GM18517 (cell line): ENCODE measurements around the gene PPARGC1A.

Experiments
- ATAC-seq: cut with Tn5 transposase; IDR thresholded peaks from one replicate; pipeline ENCODE4 v1.9.1; 2021; ENCODE audit warnings: mild to moderate bottlenecking, moderate library complexity; ENCODE audit not compliant: unreplicated experiment

The PPARGC1A gene

GRCh38 chr4:23847158-23847557 is 42.7 kb downstream of the PPARGC1A start:
- no peak for ATAC-seq

GRCh38 chr4:23844961-23845360 is 44.9 kb downstream of the PPARGC1A start:
- ATAC-seq, result no peak

GRCh38 chr4:23839279-23839678 is 50.6 kb downstream of the PPARGC1A start:
- no peak for ATAC-seq

GRCh38 chr4:23838607-23839006 is 51.2 kb downstream of the PPARGC1A start:
- no peak for ATAC-seq

GRCh38 chr4:23838131-23838530 is 51.7 kb downstream of the PPARGC1A start:
- ATAC-seq, result no peak

GRCh38 chr4:23837371-23837770 is 52.5 kb downstream of the PPARGC1A start:
- no peak for ATAC-seq

GRCh38 chr4:23835774-23836478 is 53.9 kb downstream of the PPARGC1A start:
- no peak for ATAC-seq

- ATAC-seq, result no peak
Measured at GRCh38 chr4:23828779-23829178, 61.1 kb downstream of the PPARGC1A start.

- ATAC-seq, result no peak
Measured at GRCh38 chr4:23828020-23828715, 61.7 kb downstream of the PPARGC1A start.

- no peak for ATAC-seq
Measured at GRCh38 chr4:23822181-23822580, 67.7 kb downstream of the PPARGC1A start.

GRCh38 chr4:23819041-23819511 is 70.8 kb downstream of the PPARGC1A start:
- no peak for ATAC-seq

GRCh38 chr4:23818097-23818885 is 71.6 kb downstream of the PPARGC1A start:
- ATAC-seq, result no peak

- no peak for ATAC-seq
Measured at GRCh38 chr4:23814996-23815660, 74.7 kb downstream of the PPARGC1A start.

GRCh38 chr4:23814587-23814986 is 75.3 kb downstream of the PPARGC1A start:
- no peak for ATAC-seq

GRCh38 chr4:23811161-23811560 is 78.7 kb downstream of the PPARGC1A start:
- ATAC-seq, result no peak

- ATAC-seq, result no peak
Measured at GRCh38 chr4:23805450-23805851, 84.4 kb downstream of the PPARGC1A start.

- no peak for ATAC-seq
Measured at GRCh38 chr4:23789762-23790161, 100.1 kb downstream of the PPARGC1A start.

- ATAC-seq, result no peak
Measured at GRCh38 chr4:23788460-23788859, 101.4 kb downstream of the PPARGC1A start.

- no peak for ATAC-seq
Measured at GRCh38 chr4:23788027-23788426, 101.8 kb downstream of the PPARGC1A start.

GRCh38 chr4:23782778-23783437 is 106.9 kb downstream of the PPARGC1A start:
- no peak for ATAC-seq

GRCh38 chr4:23779839-23780238 is 110.0 kb downstream of the PPARGC1A start:
- no peak for ATAC-seq
